GM10266 (cell line): ENCODE results near the gene BCL2L11.

ENCODE experiments used
- DNase-seq: peaks from one replicate; pipeline ENCODE4 v3.0.0; 2012; ENCODE audit errors: extremely low spot score
- CTCF ChIP-seq: IDR thresholded peaks from 2 replicates; pipeline ENCODE4 v1.5.1; 2012; ENCODE audit warnings: mild to moderate bottlenecking, low read depth; ENCODE audit not compliant: control insufficient read depth, insufficient read depth; ENCODE audit errors: missing control alignments

Gene BCL2L11

GRCh38 chr2:111186121-111186715, 65.5 kb downstream of the BCL2L11 start:
- DNase-seq, result no peak

GRCh38 chr2:111186933-111187332, 66.2 kb downstream of the BCL2L11 start:
- TF ChIP-seq CTCF, result no peak
- no peak for DNase-seq

More at GRCh38 chr2:111186121-111186715, 65.5 kb downstream of the BCL2L11 start:
- no peak for TF ChIP-seq CTCF

GRCh38 chr2:111188681-111189080, 68.0 kb downstream of the BCL2L11 start:
- DNase-seq, result no peak
- no peak for TF ChIP-seq CTCF

GRCh38 chr2:111189106-111189505, 68.4 kb downstream of the BCL2L11 start:
- no peak for DNase-seq
- TF ChIP-seq CTCF, result no peak

GRCh38 chr2:111190816-111191540, 70.3 kb downstream of the BCL2L11 start:
- TF ChIP-seq CTCF, result no peak
- no peak for DNase-seq

- no peak for DNase-seq
- TF ChIP-seq CTCF, result no peak
These were observed 71.2 kb downstream of the BCL2L11 start for GRCh38 chr2:111191877-111192276.

- no peak for DNase-seq
- no peak for TF ChIP-seq CTCF
These were observed 72.2 kb downstream of the BCL2L11 start for GRCh38 chr2:111192776-111193368.
